Stomach (tissue), 9 donors: ENCODE data around the gene ZNF850. TPM values are rescaled to one million over a fixed set of nuclear protein-coding genes. Genes with fewer than 3 reads are reported as not detected.

Source experiments
- DNase-seq, 2 donors: peaks; one replicate each; pipeline versions ENCODE4 v3.0.0 to v3.0.0-alpha.2; 2013 to 2019
- H3K27ac ChIP-seq, 5 donors: fragments of 200-600 bp in 4 of 5; sonication (generic) in 4 of 5; one replicate each; pipeline ENCODE4 v1.5.1; 2013 to 2019; ENCODE audit warnings: mild to moderate bottlenecking in 1 of 5, moderate library complexity in 1 of 5
- H3K27me3 ChIP-seq, 3 donors: fragments of 200-600 bp; sonication (generic); one replicate each; pipeline ENCODE4 v1.5.1; 2017 to 2019; ENCODE audit warnings: mixed run types in 1 of 3
- H3K36me3 ChIP-seq, 4 donors: fragments of 200-600 bp; sonication (generic); 1 replicate in 3 of 4; 2 replicates in 1 of 4; pipeline ENCODE4 v1.5.1; 2016 to 2019
- H3K4me1 ChIP-seq, 4 donors: fragments of 200-600 bp; sonication (generic); one replicate each; pipeline ENCODE4 v1.5.1; 2016 to 2019
- H3K4me3 ChIP-seq, 4 donors: fragments of 200-600 bp; sonication (generic) in 3 of 4; one replicate each; pipeline ENCODE4 v1.5.1; 2016 to 2019; ENCODE audit warnings: mild to moderate bottlenecking in 1 of 4
- H3K9me3 ChIP-seq, 4 donors: fragments of 200-600 bp; sonication (generic); one replicate each; pipeline ENCODE4 v1.5.1; 2016 to 2019
- CTCF ChIP-seq, 7 experiments: fragments of 450-650 bp in 4 of 7; fragments of 200-600 bp in 3 of 7; sonication (generic) in 3 of 7; IDR thresholded peaks; one replicate each; pipeline ENCODE4 v1.5.1; 2016 to 2019; ENCODE audit warnings: antibody characterized with exemption in 7 of 7, control low read depth in 2 of 7, mild to moderate bottlenecking in 1 of 7
- EP300 ChIP-seq: sonication (generic); formaldehyde crosslinking; IDR thresholded peaks from one replicate; pipeline ENCODE4 v1.6.1; 2017; ENCODE audit warnings: antibody characterized with exemption
- POLR2A ChIP-seq, 4 donors: fragments of 450-650 bp; IDR thresholded peaks; one replicate each; pipeline ENCODE4 v1.6.1; 2016; ENCODE audit warnings: antibody characterized with exemption in 4 of 4, control low read depth in 2 of 4, mild to moderate bottlenecking in 1 of 4, moderate library complexity in 1 of 4
- POLR2AphosphoS5 ChIP-seq, 3 donors: sonication (generic); formaldehyde crosslinking; IDR thresholded peaks; one replicate each; pipeline ENCODE4 v1.6.1; 2016; ENCODE audit warnings: antibody characterized with exemption in 3 of 3
- WGBS, 5 donors: extraction: QIAGEN DNeasy Blood & Tissue Kit in 3 of 5; methylation state at CpG; one replicate each; pipeline versions ENCODE4 v1.1.5 to v1.1.7; 2013 to 2018; 5-methylcytosine and 5-hydroxymethylcytosine counted together
- intact Hi-C: fragments of 100-400 bp; cut with DNase I; formaldehyde crosslinking; loops from one replicate; pipeline ENCODE4 v1.15.1; 2023; ENCODE audit warnings: low total_unique reads
- polyA plus RNA-seq, 3 donors: library from polyadenylated mRNA; stranded (reverse); fragments of 200-250 nt; gene quantifications; one replicate each; pipeline ENCODE4 v1.2.3, GENCODE V29; 2013
- total RNA-seq, 5 donors: library from RNA; depleted of rRNA; stranded (reverse); fragments of >200 nt; gene quantifications; one replicate each; pipeline versions ENCODE4 v1.1.0 to v1.2.3, GENCODE V29; 2014 to 2016
- donor health status: healthy with polysubstance abuse.
- donor health status: Bipolar disorder and iron deficiency.
- donor health status: healthy.

ZNF850 gene
- total and polyA plus RNA-seq, 8 donors = 0.15 to 10.1 (median 0.89) TPM; not detected in 1

GRCh38 chr19:36674201-36674600 lies 98.4 kb downstream of the ZNF850 start:
- intact Hi-C loops = no loop called here
- Histone ChIP-seq H3K9me3 (peaks cover 0 to 95% (median 67%) of the 10 kb centered on the region in 4 donors), H3K27ac (no peak overlapping the region)

DNA sequence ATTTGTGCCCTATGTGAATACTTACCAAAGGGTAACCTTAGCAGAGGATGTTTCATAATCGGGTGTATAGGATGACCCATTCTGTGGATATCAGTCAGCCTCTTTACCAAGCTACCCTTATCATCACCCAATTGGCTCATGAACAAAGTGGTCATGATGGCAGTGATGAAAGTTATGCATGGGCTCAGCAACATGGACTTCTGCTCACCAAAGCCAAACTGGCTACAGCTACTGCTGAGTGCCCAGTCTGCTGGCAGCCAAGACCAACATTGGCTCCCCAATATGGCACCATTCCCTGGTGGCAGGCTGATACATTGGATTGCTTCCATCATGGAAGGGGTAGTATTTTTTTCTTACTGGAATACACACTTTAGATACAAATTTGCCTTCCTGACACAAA lies 100.2 kb downstream of the ZNF850 start:
- peaks cover 0 to 56% (median 14%) of the 10 kb centered on the region in 4 donors for H3K36me3 ChIP-seq
- 95 to 100% (median 100%) methylated on average over 1 of the region's 1 CpG for WGBS, 5 donors
- H3K27me3 ChIP-seq = no peaks in the 10 kb centered on the region
- H3K4me3 ChIP-seq = no peak overlapping the region
- H3K4me1 ChIP-seq = peaks cover 0 to 12% (median 10%) of the 10 kb centered on the region in 4 donors
- no peak for TF ChIP-seq EP300
- no peak for TF ChIP-seq POLR2A (IDR thresholded peaks at IDR 0.05)
- TF ChIP-seq CTCF (IDR thresholded peaks at IDR 0.05) = no peak
- TF ChIP-seq POLR2AphosphoS5 (IDR thresholded peaks at IDR 0.05) = no peak
- no peak for DNase-seq
- peaks cover 0 to 87% (median 59%) of the 10 kb centered on the region in 4 donors for H3K9me3 ChIP-seq
- intact Hi-C loops = no loop called here
- no peak overlapping the region for H3K27ac ChIP-seq

More at GRCh38 chr19:36674201-36674600, 98.4 kb downstream of the ZNF850 start:
- Histone ChIP-seq H3K27me3 (no peaks in the 10 kb centered on the region), H3K4me3 (no peak overlapping the region), H3K36me3 (peaks cover 2 to 74% (median 30%) of the 10 kb centered on the region in 4 donors), H3K4me1 (no peaks in the 10 kb centered on the region)
- WGBS, 5 donors = 89 to 97% (median 93%) methylated on average over 2 of the region's 2 CpGs
- DNase-seq = no peak
- TF ChIP-seq CTCF (IDR thresholded peaks at IDR 0.05) = no peak
- TF ChIP-seq POLR2AphosphoS5 (IDR thresholded peaks at IDR 0.05) = no peak
- TF ChIP-seq EP300 = no peak
- TF ChIP-seq POLR2A (IDR thresholded peaks at IDR 0.05) = no peak

- Histone ChIP-seq H3K27ac (no peak overlapping the region), H3K4me3 (peak overlapping the region in 1 of 4 donors; percentile 61), H3K4me1 (peaks cover 5 to 24% (median 18%) of the 10 kb centered on the region in 4 donors), H3K9me3 (peaks cover 4 to 68% (median 40%) of the 10 kb centered on the region in 4 donors), H3K27me3 (no peaks in the 10 kb centered on the region), H3K36me3 (peaks cover 0 to 55% (median 26%) of the 10 kb centered on the region in 4 donors)
- WGBS, 5 donors = 70 to 84% (median 75%) methylated on average over 2 of the region's 2 CpGs
- TF ChIP-seq POLR2AphosphoS5 (IDR thresholded peaks at IDR 0.05) (no peak), CTCF (IDR thresholded peaks at IDR 0.05) (no peak), POLR2A (IDR thresholded peaks at IDR 0.05) (no peak), EP300 (no peak)
- no peak for DNase-seq
- intact Hi-C loops = no loop called here
Measured at GRCh38 chr19:36668646-36669045, 104.0 kb downstream of the ZNF850 start.

DNA sequence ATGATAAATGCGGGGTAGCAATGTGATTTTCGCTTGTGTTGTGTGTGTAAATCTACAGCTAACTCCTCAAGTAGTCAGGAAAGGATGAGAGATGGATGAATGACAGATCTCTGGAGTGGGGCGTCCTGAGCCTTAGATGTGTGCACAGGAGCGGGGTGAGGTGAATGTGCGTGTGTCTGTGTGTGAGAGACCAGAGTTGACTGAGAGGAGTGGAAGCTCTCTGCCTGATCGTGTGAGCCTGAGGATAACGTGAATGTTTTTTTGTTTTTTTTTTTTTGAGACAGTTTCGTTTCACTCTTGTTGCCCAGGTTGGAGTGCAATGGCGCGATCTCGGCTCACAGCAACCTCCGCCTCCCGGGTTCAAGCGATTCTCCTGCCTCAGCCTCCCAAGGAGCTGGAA lies 106.8 kb downstream of the ZNF850 start:
- H3K4me3 ChIP-seq = peak overlapping the region; percentile 61 to 89 (median 80)
- H3K36me3 ChIP-seq = peaks cover 2 to 55% (median 41%) of the 10 kb centered on the region in 4 donors
- H3K4me1 ChIP-seq = peaks cover 5 to 24% (median 18%) of the 10 kb centered on the region in 4 donors
- no peak overlapping the region for H3K27ac ChIP-seq
- no peak for DNase-seq
- TF ChIP-seq POLR2A (IDR thresholded peaks at IDR 0.05) (no peak), EP300 (no peak), CTCF (IDR thresholded peaks at IDR 0.05) (no peak), POLR2AphosphoS5 (IDR thresholded peaks at IDR 0.05) (no peak)
- intact Hi-C loops = no loop called here
- peaks cover 0 to 66% (median 31%) of the 10 kb centered on the region in 4 donors for H3K9me3 ChIP-seq
- H3K27me3 ChIP-seq = no peaks in the 10 kb centered on the region
- WGBS, 5 donors = 47 to 67% (median 50%) methylated on average over 14 of the region's 14 CpGs

Other genes starting within 250 kb of the ZNF850 start
- 10 to 100 TPM in 3 of 5 donors, 1 to 10 TPM in 2; 1.7 to 19.8 (median 11.3) TPM for gene ZNF260, start 244.5 kb downstream of the ZNF850 start, total RNA-seq
- gene ZNF260, start 244.5 kb downstream of the ZNF850 start, polyA plus RNA-seq = 1 to 10 TPM; 2.5 to 3.6 (median 3.5) TPM
- gene ZNF529, start 199.5 kb downstream of the ZNF850 start, total RNA-seq = 10 to 100 TPM in 2 of 5 donors, 1 to 10 TPM in 3; 1.4 to 25.2 (median 5.3) TPM
- gene ZNF529, start 199.5 kb downstream of the ZNF850 start, polyA plus RNA-seq = 1 to 10 TPM; 1.6 to 3.4 (median 2.9) TPM
- gene ZNF382, start 167.5 kb downstream of the ZNF850 start, total RNA-seq = 10 to 100 TPM in 1 of 5 donors, 1 to 10 TPM in 2, under 1 TPM in 2; 0.29 to 14.0 (median 1.2) TPM
- 1 to 10 TPM in 1 of 3 donors, under 1 TPM in 1, not detected in 1; 0.63 to 1.3 TPM for gene ZNF382, start 167.5 kb downstream of the ZNF850 start, polyA plus RNA-seq
- 10 to 100 TPM in 3 of 5 donors, 1 to 10 TPM in 1, not detected in 1; 4.5 to 24.6 (median 15.5) TPM for gene ZNF461, start 106.0 kb downstream of the ZNF850 start, total RNA-seq
- 1 to 10 TPM; 2.6 to 2.9 (median 2.9) TPM for gene ZNF461, start 106.0 kb downstream of the ZNF850 start, polyA plus RNA-seq
- gene ZNF567, start 85.2 kb downstream of the ZNF850 start, total RNA-seq = 10 to 100 TPM in 3 of 5 donors, 1 to 10 TPM in 1, under 1 TPM in 1; 0.58 to 37.9 (median 16.7) TPM
- 1 to 10 TPM; 1.4 to 7.7 (median 3.2) TPM for gene ZNF567, start 85.2 kb downstream of the ZNF850 start, polyA plus RNA-seq
- 10 to 100 TPM in 1 of 5 donors, 1 to 10 TPM in 3, not detected in 1; 1.2 to 13.6 (median 8.2) TPM for gene ZNF790, start 65.6 kb upstream of the ZNF850 start, total RNA-seq
- gene ZNF790, start 65.6 kb upstream of the ZNF850 start, polyA plus RNA-seq = 1 to 10 TPM; 2.3 to 2.7 (median 2.6) TPM
- gene ZNF345, start 78.1 kb upstream of the ZNF850 start, total RNA-seq = 10 to 100 TPM in 2 of 5 donors, 1 to 10 TPM in 3; 4.9 to 24.1 (median 9.9) TPM
- gene ZNF345, start 78.1 kb upstream of the ZNF850 start, polyA plus RNA-seq = 1 to 10 TPM; 1.6 to 3.7 (median 3.4) TPM
- 1 to 10 TPM in 2 of 5 donors, under 1 TPM in 2, not detected in 1; 0.45 to 7.7 (median 1.8) TPM for gene ZNF829, start 143.5 kb upstream of the ZNF850 start, total RNA-seq
- gene ZNF829, start 143.5 kb upstream of the ZNF850 start, polyA plus RNA-seq = 1 to 10 TPM in 2 of 3 donors, under 1 TPM in 1; 0.75 to 1.2 (median 1.1) TPM
- 10 to 100 TPM in 2 of 5 donors, 1 to 10 TPM in 1, under 1 TPM in 1, not detected in 1; 0.87 to 27.0 (median 7.6) TPM for gene ZNF568, start 143.5 kb upstream of the ZNF850 start, total RNA-seq
- gene ZNF568, start 143.5 kb upstream of the ZNF850 start, polyA plus RNA-seq = 1 to 10 TPM; 2.6 to 4.1 (median 3.2) TPM